Activated CD8-positive, alpha-beta memory T cell treated with anti-CD3 and anti-CD28 coated beads, Interleukin-2, amount 50 U/mL, for 1 hour (primary cell): ENCODE measurements around the gene FBXL22.

Experiments
- DNase-seq: peaks from one replicate; pipeline ENCODE4 v3.0.0-alpha.2; 2020; ENCODE audit errors: extremely low read depth

Gene FBXL22

GRCh38 chr15:63597038-63597790 lies at the start of gene FBXL22:
FBXL22 (plus strand) TSS chr15:63597387; CDS start chr15:63597393, 6 bp downstream.
- no peak for DNase-seq

- DNase-seq = no peak
Measured at GRCh38 chr15:63551400-63551799, 45.8 kb upstream of the FBXL22 start.

GRCh38 chr15:63553388-63553791 lies 43.8 kb upstream of the FBXL22 start:
- no peak for DNase-seq

GRCh38 chr15:63554337-63554927 lies 42.8 kb upstream of the FBXL22 start:
- no peak for DNase-seq

GRCh38 chr15:63555507-63555906 lies 41.7 kb upstream of the FBXL22 start:
- DNase-seq = no peak

- no peak for DNase-seq
Measured at GRCh38 chr15:63556246-63556645, 40.9 kb upstream of the FBXL22 start.

GRCh38 chr15:63556736-63557135 lies 40.5 kb upstream of the FBXL22 start:
- DNase-seq = no peak

GRCh38 chr15:63559753-63560152 lies 37.4 kb upstream of the FBXL22 start:
- DNase-seq = no peak

GRCh38 chr15:63560741-63561448 lies 36.3 kb upstream of the FBXL22 start:
- no peak for DNase-seq

- DNase-seq = no peak
Measured at GRCh38 chr15:63564093-63564492, 33.1 kb upstream of the FBXL22 start.

GRCh38 chr15:63565536-63566186 lies 31.5 kb upstream of the FBXL22 start:
- no peak for DNase-seq

- DNase-seq = no peak
Measured at GRCh38 chr15:63572749-63573464, 24.3 kb upstream of the FBXL22 start.

- no peak for DNase-seq
Measured at GRCh38 chr15:63573533-63573932, 23.7 kb upstream of the FBXL22 start.

- no peak for DNase-seq
Measured at GRCh38 chr15:63575312-63575711, 21.9 kb upstream of the FBXL22 start.

GRCh38 chr15:63576441-63576840 lies 20.7 kb upstream of the FBXL22 start:
- no peak for DNase-seq

GRCh38 chr15:63582179-63582578 lies 15.0 kb upstream of the FBXL22 start:
- no peak for DNase-seq

- no peak for DNase-seq
Measured at GRCh38 chr15:63582718-63583426, 14.3 kb upstream of the FBXL22 start.

- no peak for DNase-seq
Measured at GRCh38 chr15:63586790-63587189, 10.4 kb upstream of the FBXL22 start.

- DNase-seq = no peak
Measured at GRCh38 chr15:63587527-63587926, 9.7 kb upstream of the FBXL22 start.

GRCh38 chr15:63588826-63589225 lies 8.4 kb upstream of the FBXL22 start:
- DNase-seq = no peak
